Spleen (tissue), 11 donors: ENCODE measurements around the gene FAM228B. TPM values are rescaled to one million over a fixed set of nuclear protein-coding genes. Genes with fewer than 3 reads are reported as not detected.

ENCODE experiments used
- DNase-seq: peaks from one replicate; pipeline ENCODE4 v3.0.0-alpha.2; 2020
- H3K27ac ChIP-seq, 8 donors: fragments of 200-600 bp; sonication (generic) in 7 of 8; 1 replicate in 4 of 8; 2 replicates in 4 of 8; pipeline versions ENCODE4 v1.5.0 to v1.8.0; 2016 to 2021; ENCODE audit warnings: inconsistent platforms in 4 of 8, mild to moderate bottlenecking in 4 of 8, moderate library complexity in 1 of 8
- H3K27me3 ChIP-seq, 7 donors: fragments of 200-600 bp; sonication (generic) in 6 of 7; replicated peaks in 1 of 7; 1 replicate in 4 of 7; 2 replicates in 3 of 7; pipeline versions ENCODE4 v1.5.0 to v1.8.0; 2016 to 2021; ENCODE audit warnings: inconsistent platforms in 3 of 7, mild to moderate bottlenecking in 1 of 7
- H3K36me3 ChIP-seq, 6 donors: fragments of 200-600 bp; sonication (generic) in 5 of 6; 1 replicate in 4 of 6; 2 replicates in 2 of 6; pipeline versions ENCODE4 v1.5.0 to v1.8.0; 2016 to 2021; ENCODE audit warnings: inconsistent platforms in 2 of 6
- H3K4me1 ChIP-seq, 6 donors: fragments of 200-600 bp; sonication (generic) in 5 of 6; 1 replicate in 3 of 6; 2 replicates in 3 of 6; pipeline versions ENCODE4 v1.5.0 to v1.8.0; 2016 to 2021; ENCODE audit warnings: inconsistent platforms in 3 of 6
- H3K4me3 ChIP-seq, 8 donors: fragments of 200-600 bp; sonication (generic) in 7 of 8; 1 replicate in 4 of 8; 2 replicates in 4 of 8; pipeline versions ENCODE4 v1.5.0 to v1.8.0; 2016 to 2021; ENCODE audit warnings: inconsistent platforms in 4 of 8, mild to moderate bottlenecking in 4 of 8, moderate library complexity in 2 of 8
- H3K9me3 ChIP-seq, 8 donors: fragments of 200-600 bp; sonication (generic) in 7 of 8; 1 replicate in 4 of 8; 2 replicates in 4 of 8; pipeline versions ENCODE4 v1.5.0 to v1.8.0; 2016 to 2021; ENCODE audit warnings: inconsistent platforms in 4 of 8
- CTCF ChIP-seq, 11 experiments: fragments of 200-600 bp in 7 of 11; fragments of 450-650 bp in 4 of 11; sonication (generic) in 4 of 11; IDR thresholded peaks in 8 of 11; conservative IDR thresholded peaks in 3 of 11; 1 replicate in 7 of 11; 2 replicates in 4 of 11; pipeline versions ENCODE4 v1.4.0 to v1.8.0; 2016 to 2021; ENCODE audit warnings: antibody characterized with exemption in 11 of 11, inconsistent platforms in 4 of 11, mild to moderate bottlenecking in 1 of 11
- POLR2A ChIP-seq, 3 donors: fragments of 450-650 bp; IDR thresholded peaks; one replicate each; pipeline ENCODE4 v1.5.1; 2017; ENCODE audit warnings: antibody characterized with exemption in 3 of 3, mild to moderate bottlenecking in 1 of 3
- POLR2AphosphoS5 ChIP-seq, 3 donors: sonication (generic); formaldehyde crosslinking; IDR thresholded peaks; one replicate each; pipeline ENCODE4 v1.5.1; 2017; ENCODE audit warnings: antibody characterized with exemption in 3 of 3
- WGBS, 5 donors: extraction: QIAGEN DNeasy Blood & Tissue Kit in 3 of 5; methylation state at CpG; one replicate each; pipeline versions ENCODE4 v1.1.5 to v1.1.7; 2013 to 2018; 5-methylcytosine and 5-hydroxymethylcytosine counted together
- intact Hi-C: fragments of 100-400 bp; cut with DNase I; formaldehyde crosslinking; loops from one replicate; pipeline ENCODE4 v1.15.0; 2023; ENCODE audit warnings: low total_unique reads
- polyA plus RNA-seq, 3 donors: library from polyadenylated mRNA; stranded (reverse); fragments of 200-250 nt; gene quantifications; one replicate each; pipeline ENCODE4 v1.2.1, GENCODE V29; 2013
- total RNA-seq, 7 donors: library from RNA; depleted of rRNA in 3 of 7; stranded (reverse); fragments of >200 nt in 3 of 7; fragmentation: NEBNext Ultra II Directional in 4 of 7; extraction: Animal tissue kit (Norgen Biotek cat#: 25700) in 4 of 7; gene quantifications; one replicate each; pipeline versions ENCODE4 v1.1.0 to v1.2.1, GENCODE V29; 2016 to 2021
- donor health status: healthy with polysubstance abuse.
- donor health status: DM: no; HTN: no; CAD: no; lungs with moderate emphysema.
- donor health status: DM: no; HTN: no; CAD: no.
- donor health status: Bipolar disorder and iron deficiency.
- donor health status: healthy.
- donor health status: DM: no; HTN: no; CAD: no.
- donor health status: DM: yes; HTN: yes; CAD: no.

The FAM228B gene
- total and polyA plus RNA-seq, 10 donors = 12.8 to 37.7 (median 29.2) TPM

- Histone ChIP-seq H3K4me1 (no peaks in the 10 kb centered on the region), H3K4me3 (no peak overlapping the region), H3K9me3 (no peaks in the 10 kb centered on the region), H3K27ac (peak overlapping the region in 2 of 8 donors; percentile 4 to 6), H3K27me3 (no peaks in the 10 kb centered on the region), H3K36me3 (peaks cover 5 to 100% (median 84%) of the 10 kb centered on the region in 6 donors)
- WGBS, 5 donors = 83 to 90% (median 88%) methylated on average over 17 of the region's 17 CpGs
- TF ChIP-seq POLR2AphosphoS5 (IDR thresholded peaks at IDR 0.05) (peak in 1 of 3 donors; percentile 19), POLR2A (IDR thresholded peaks at IDR 0.05) (no peak), CTCF (IDR thresholded peaks at IDR 0.05 in 8 of 11, conservative IDR thresholded peaks at IDR 0.05 in 3 of 11) (no peak)
- intact Hi-C loops = no loop called here
- DNase-seq = no peak
Observed at GRCh38 chr2:24209389-24210105, 86.3 kb downstream of the FAM228B start.

DNA sequence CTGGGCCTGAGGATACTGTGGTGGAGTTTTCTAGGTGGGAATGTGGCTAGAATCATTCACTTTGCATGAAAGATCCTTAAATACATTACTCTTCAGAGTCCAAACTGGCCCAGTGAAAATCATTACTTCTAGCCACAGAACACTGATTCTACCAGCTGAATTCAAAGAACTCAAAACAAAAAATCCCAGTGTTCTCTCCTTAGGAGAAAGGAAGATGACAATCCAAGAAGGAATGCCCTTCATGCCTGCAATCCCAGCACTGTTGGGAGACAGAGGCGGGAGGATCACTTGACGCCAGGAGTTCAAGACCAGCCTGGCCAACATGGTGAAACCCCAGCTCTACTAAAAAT, 86.8 kb downstream of the FAM228B start:
- H3K9me3 ChIP-seq = no peaks in the 10 kb centered on the region
- H3K36me3 ChIP-seq = peaks cover 3 to 100% (median 83%) of the 10 kb centered on the region in 6 donors
- peak overlapping the region in 2 of 8 donors; percentile 4 to 6 for H3K27ac ChIP-seq
- no peaks in the 10 kb centered on the region for H3K27me3 ChIP-seq
- intact Hi-C loops = no loop called here
- no peaks in the 10 kb centered on the region for H3K4me1 ChIP-seq
- TF ChIP-seq POLR2A (IDR thresholded peaks at IDR 0.05) = no peak
- TF ChIP-seq POLR2AphosphoS5 (IDR thresholded peaks at IDR 0.05) = no peak
- no peak for TF ChIP-seq CTCF (IDR thresholded peaks at IDR 0.05 in 8 of 11, conservative IDR thresholded peaks at IDR 0.05 in 3 of 11)
- no peak for DNase-seq
- WGBS, 5 donors = 92 to 98% (median 96%) methylated on average over 2 of the region's 2 CpGs
- H3K4me3 ChIP-seq = no peak overlapping the region

DNA sequence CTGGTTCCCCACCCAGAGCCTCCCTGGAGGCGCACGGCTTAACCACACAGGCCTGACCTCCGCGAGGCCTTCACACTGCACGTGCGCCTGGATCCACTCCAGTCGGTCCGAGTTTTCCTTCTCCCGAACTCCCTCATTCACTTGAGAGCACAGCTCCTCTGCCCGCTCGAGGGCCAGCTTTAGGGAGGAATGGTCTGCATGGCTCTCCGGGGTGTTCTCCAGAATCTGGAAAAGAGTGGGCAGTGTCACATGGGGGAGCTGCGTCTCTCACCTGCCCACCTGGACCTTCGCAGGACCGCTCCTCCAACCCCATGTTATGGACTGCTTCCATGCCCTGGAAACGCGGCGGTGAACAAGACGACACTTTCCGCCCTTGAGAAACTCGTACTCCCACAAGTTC, 87.5 kb downstream of the FAM228B start:
- Histone ChIP-seq H3K4me3 (no peak overlapping the region), H3K27ac (no peak overlapping the region), H3K9me3 (no peaks in the 10 kb centered on the region), H3K27me3 (no peaks in the 10 kb centered on the region), H3K4me1 (no peaks in the 10 kb centered on the region), H3K36me3 (peaks cover 0 to 100% (median 82%) of the 10 kb centered on the region in 6 donors)
- no peak for DNase-seq
- intact Hi-C loops = no loop called here
- WGBS, 5 donors = 95 to 97% (median 97%) methylated on average over 20 to 21 of the region's 21 CpGs
- TF ChIP-seq POLR2AphosphoS5 (IDR thresholded peaks at IDR 0.05) (peak in 1 of 3 donors; percentile 40), POLR2A (IDR thresholded peaks at IDR 0.05) (no peak), CTCF (IDR thresholded peaks at IDR 0.05 in 8 of 11, conservative IDR thresholded peaks at IDR 0.05 in 3 of 11) (no peak)

DNA sequence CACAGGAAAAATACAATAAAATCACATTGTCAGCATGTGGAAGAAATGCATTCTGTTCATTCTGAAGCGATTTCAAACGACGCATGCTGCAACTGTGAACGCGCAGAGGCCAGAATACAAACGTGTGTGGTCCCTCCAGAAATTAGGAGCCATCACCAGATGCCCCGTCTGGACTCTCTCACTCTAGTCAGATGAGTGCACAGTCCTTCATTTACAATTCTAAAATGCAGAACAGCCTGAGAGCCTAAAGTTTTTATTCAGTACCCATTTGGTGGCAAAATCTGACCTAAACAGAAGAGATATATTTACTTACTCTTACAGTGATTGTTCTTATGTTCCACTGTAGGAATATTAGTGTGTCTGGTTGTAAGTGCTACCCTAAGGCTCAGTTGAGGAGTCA, 88.1 kb downstream of the FAM228B start:
- Histone ChIP-seq H3K27ac (no peak overlapping the region), H3K4me3 (no peak overlapping the region), H3K4me1 (no peaks in the 10 kb centered on the region), H3K27me3 (no peaks in the 10 kb centered on the region), H3K9me3 (no peaks in the 10 kb centered on the region), H3K36me3 (peaks cover 0 to 100% (median 84%) of the 10 kb centered on the region in 6 donors)
- DNase-seq = no peak
- 79 to 92% (median 83%) methylated on average over 7 of the region's 7 CpGs for WGBS, 5 donors
- TF ChIP-seq POLR2AphosphoS5 (IDR thresholded peaks at IDR 0.05) (no peak), CTCF (IDR thresholded peaks at IDR 0.05 in 8 of 11, conservative IDR thresholded peaks at IDR 0.05 in 3 of 11) (no peak), POLR2A (IDR thresholded peaks at IDR 0.05) (no peak)
- intact Hi-C loops = no loop called here
